DND-41 (cell line): ENCODE results near the gene FRAT1.

Experiments
- ATAC-seq: fragments of 200-7000 bp; cut with Tn5 transposase; 3 replicates; pipeline ENCODE4 v1.9.1; 2021; ENCODE audit warnings: low read depth; ENCODE audit not compliant: insufficient read depth
- DNase-seq: peaks from one replicate; pipeline ENCODE4 v3.0.0-alpha.2; 2020
- H2AFZ ChIP-seq: 2 replicates; pipeline ENCODE4 v1.6.0; 2012; ENCODE audit warnings: low read depth, low read length
- H3K27ac ChIP-seq: 2 replicates; pipeline ENCODE4 v1.5.1; 2012; ENCODE audit warnings: low read length, inconsistent platforms
- H3K27me3 ChIP-seq: fragments of 200-600 bp; sonication (generic); 2 replicates; pipeline ENCODE4 v1.6.0; 2012; ENCODE audit warnings: low read length, mild to moderate bottlenecking, inconsistent platforms; ENCODE audit not compliant: insufficient read depth, poor library complexity
- H3K36me3 ChIP-seq: 2 replicates; pipeline ENCODE4 v1.5.1; 2012; ENCODE audit warnings: low read length, inconsistent platforms; ENCODE audit not compliant: insufficient read depth
- H3K4me1 ChIP-seq: 2 replicates; pipeline ENCODE4 v1.5.1; 2012; ENCODE audit warnings: mild to moderate bottlenecking, low read length; ENCODE audit not compliant: insufficient read depth
- H3K4me2 ChIP-seq: 2 replicates; pipeline ENCODE4 v1.6.0; 2012; ENCODE audit warnings: mild to moderate bottlenecking, moderate library complexity, low read length, inconsistent platforms; ENCODE audit not compliant: insufficient read depth
- H3K4me3 ChIP-seq, 2 experiments: fragments of 200-600 bp in 1 of 2; shearing (Covaris generic) in 1 of 2; 2 replicates each; pipeline ENCODE4 v1.5.1; 2012 to 2016; ENCODE audit warnings: inconsistent platforms in 2 of 2, low read length in 2 of 2, mild to moderate bottlenecking in 2 of 2, low read depth in 1 of 2, moderate library complexity in 1 of 2
- H3K79me2 ChIP-seq: 2 replicates; pipeline ENCODE4 v1.6.0; 2012; ENCODE audit warnings: low read length, inconsistent platforms; ENCODE audit not compliant: insufficient read depth
- H3K9ac ChIP-seq: 2 replicates; pipeline ENCODE4 v1.6.0; 2012; ENCODE audit warnings: low read depth, mild to moderate bottlenecking, inconsistent platforms, low read length, moderate library complexity
- H3K9me3 ChIP-seq: 2 replicates; pipeline ENCODE4 v1.5.1; 2012; ENCODE audit warnings: low read length, moderate library complexity, mild to moderate bottlenecking, inconsistent platforms; ENCODE audit not compliant: insufficient read depth, severe bottlenecking
- H4K20me1 ChIP-seq: 2 replicates; pipeline ENCODE4 v1.6.0; 2012; ENCODE audit warnings: low read length; ENCODE audit not compliant: insufficient read depth
- CTCF ChIP-seq: IDR thresholded peaks from 2 replicates; pipeline ENCODE4 v1.5.1; 2012; ENCODE audit warnings: borderline replicate concordance, low read length, moderate library complexity, mild to moderate bottlenecking; ENCODE audit not compliant: poor library complexity, severe bottlenecking; ENCODE audit errors: extremely low read depth
- EZH2 ChIP-seq: IDR thresholded peaks from 3 replicates; pipeline ENCODE4 v1.6.1; 2012; ENCODE audit warnings: borderline replicate concordance, low read depth, mild to moderate bottlenecking, moderate library complexity, low read length, inconsistent platforms; ENCODE audit not compliant: severe bottlenecking

Gene FRAT1

GRCh38 chr10:97355571-97355975 is 36.5 kb downstream of the FRAT1 start:
- H3K79me2 ChIP-seq, result no peaks in the 10 kb centered on the region
- TF ChIP-seq CTCF (peak; percentile 43), EZH2 (no peak)
- DNase-seq, result no peak
- H3K27me3 ChIP-seq, result no peaks in the 10 kb centered on the region
- no peaks in the 10 kb centered on the region for H4K20me1 ChIP-seq
- no peak for ATAC-seq
- no peak overlapping the region for H3K27ac ChIP-seq
- no peak overlapping the region for H2AFZ ChIP-seq
- H3K4me3 ChIP-seq, result no peak overlapping the region
- H3K9ac ChIP-seq, result no peak overlapping the region
- no peak overlapping the region for H3K4me2 ChIP-seq
- no peaks in the 10 kb centered on the region for H3K4me1 ChIP-seq
- H3K36me3 ChIP-seq, result peaks cover 44% of the 10 kb centered on the region
- H3K9me3 ChIP-seq, result no peaks in the 10 kb centered on the region

- ATAC-seq, result peak; percentile 24; the same call in 1 of the 3 replicates
- Histone ChIP-seq H3K4me3 (no peak overlapping the region), H3K36me3 (peaks cover 51% of the 10 kb centered on the region), H3K4me2 (no peak overlapping the region), H3K27ac (no peak overlapping the region), H3K27me3 (no peaks in the 10 kb centered on the region), H3K4me1 (no peaks in the 10 kb centered on the region), H3K79me2 (no peaks in the 10 kb centered on the region), H3K9me3 (no peaks in the 10 kb centered on the region), H3K9ac (no peak overlapping the region), H2AFZ (no peak overlapping the region), H4K20me1 (no peaks in the 10 kb centered on the region)
- TF ChIP-seq EZH2, result no peak
- TF ChIP-seq CTCF, result no peak
- DNase-seq, result no peak
These were observed 37.3 kb downstream of the FRAT1 start for GRCh38 chr10:97356318-97356914.

- Histone ChIP-seq H3K4me3 (no peak overlapping the region), H3K79me2 (no peaks in the 10 kb centered on the region), H3K27me3 (no peaks in the 10 kb centered on the region), H3K27ac (no peak overlapping the region), H4K20me1 (no peaks in the 10 kb centered on the region), H3K36me3 (peaks cover 52% of the 10 kb centered on the region), H3K9me3 (no peaks in the 10 kb centered on the region), H3K4me1 (no peaks in the 10 kb centered on the region), H2AFZ (no peak overlapping the region), H3K9ac (no peak overlapping the region), H3K4me2 (no peak overlapping the region)
- DNase-seq (no peak), ATAC-seq (no peak)
- no peak for TF ChIP-seq CTCF
- no peak for TF ChIP-seq EZH2
These were observed 37.8 kb downstream of the FRAT1 start for GRCh38 chr10:97356918-97357317.

GRCh38 chr10:97358349-97358748 is 39.3 kb downstream of the FRAT1 start:
- ATAC-seq (no peak), DNase-seq (no peak)
- H3K79me2 ChIP-seq, result no peaks in the 10 kb centered on the region

More at GRCh38 chr10:97358349-97358748, 39.3 kb downstream of the FRAT1 start:
- Histone ChIP-seq H3K27me3 (no peaks in the 10 kb centered on the region), H4K20me1 (no peaks in the 10 kb centered on the region), H2AFZ (no peak overlapping the region), H3K4me1 (no peaks in the 10 kb centered on the region), H3K9me3 (no peaks in the 10 kb centered on the region), H3K27ac (no peak overlapping the region), H3K4me3 (no peak overlapping the region), H3K4me2 (no peak overlapping the region), H3K9ac (no peak overlapping the region), H3K36me3 (peaks cover 60% of the 10 kb centered on the region)
- TF ChIP-seq CTCF (no peak), EZH2 (no peak)
